ENCODE results near the gene BRD9.
"Not testable (repeated sequence)": the region's sequence is repeated elsewhere in the genome, so short reads cannot be mapped to it uniquely, and the experiment has no call there.

BRD9 gene

DNA sequence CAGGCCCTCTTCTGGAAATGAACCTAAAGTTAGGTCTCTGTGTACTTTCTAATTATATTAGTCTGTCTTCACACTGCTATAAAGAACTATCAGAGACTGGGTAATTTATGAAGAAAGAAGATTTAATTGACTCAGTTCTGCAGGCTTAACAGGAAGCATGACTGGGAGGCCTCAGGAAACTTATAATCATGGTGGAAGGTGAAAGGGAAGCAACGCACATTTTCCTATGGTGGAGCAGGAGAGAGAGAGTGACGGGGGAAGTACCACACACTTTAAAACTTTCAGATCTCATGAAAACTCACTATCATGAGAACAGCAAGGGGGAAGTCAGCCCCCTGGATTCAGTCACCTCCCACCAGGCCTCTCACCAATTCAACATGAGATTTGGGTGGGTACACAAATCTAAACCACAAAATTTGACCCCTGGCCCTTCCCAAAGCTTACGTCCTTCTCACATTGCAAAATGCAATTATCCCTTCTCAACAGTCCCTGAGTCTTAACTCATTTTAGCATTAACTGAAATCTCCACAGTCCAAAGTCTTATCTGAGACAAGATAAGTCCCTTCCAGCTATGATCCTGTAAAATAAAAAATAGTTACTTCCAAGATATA is 40.8 kb upstream of the BRD9 start:
- no peak for TF ChIP-seq ELF4 (IDR thresholded peaks at IDR 0.05)
- TF ChIP-seq ZNF384 (IDR thresholded peaks at IDR 0.05), result no peak
- no peak for TF ChIP-seq NFRKB (IDR thresholded peaks at IDR 0.05)
- no peak for TF ChIP-seq FOXA1 (IDR thresholded peaks at IDR 0.05)
- no peak for TF ChIP-seq LEF1 (IDR thresholded peaks at IDR 0.05; ENCODE audit: borderline replicate concordance)
- no peak for TF ChIP-seq SUZ12 (IDR thresholded peaks at IDR 0.05)
- TF ChIP-seq FOXM1 (IDR thresholded peaks at IDR 0.05; ENCODE audit: borderline replicate concordance), result no peak
- TF ChIP-seq, protein P1, sequence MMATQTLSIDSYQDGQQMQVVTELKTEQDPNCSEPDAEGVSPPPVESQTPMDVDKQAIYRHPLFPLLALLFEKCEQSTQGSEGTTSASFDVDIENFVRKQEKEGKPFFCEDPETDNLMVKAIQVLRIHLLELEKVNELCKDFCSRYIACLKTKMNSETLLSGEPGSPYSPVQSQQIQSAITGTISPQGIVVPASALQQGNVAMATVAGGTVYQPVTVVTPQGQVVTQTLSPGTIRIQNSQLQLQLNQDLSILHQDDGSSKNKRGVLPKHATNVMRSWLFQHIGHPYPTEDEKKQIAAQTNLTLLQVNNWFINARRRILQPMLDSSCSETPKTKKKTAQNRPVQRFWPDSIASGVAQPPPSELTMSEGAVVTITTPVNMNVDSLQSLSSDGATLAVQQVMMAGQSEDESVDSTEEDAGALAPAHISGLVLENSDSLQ (IDR thresholded peaks at IDR 0.05), result no peak

DNA sequence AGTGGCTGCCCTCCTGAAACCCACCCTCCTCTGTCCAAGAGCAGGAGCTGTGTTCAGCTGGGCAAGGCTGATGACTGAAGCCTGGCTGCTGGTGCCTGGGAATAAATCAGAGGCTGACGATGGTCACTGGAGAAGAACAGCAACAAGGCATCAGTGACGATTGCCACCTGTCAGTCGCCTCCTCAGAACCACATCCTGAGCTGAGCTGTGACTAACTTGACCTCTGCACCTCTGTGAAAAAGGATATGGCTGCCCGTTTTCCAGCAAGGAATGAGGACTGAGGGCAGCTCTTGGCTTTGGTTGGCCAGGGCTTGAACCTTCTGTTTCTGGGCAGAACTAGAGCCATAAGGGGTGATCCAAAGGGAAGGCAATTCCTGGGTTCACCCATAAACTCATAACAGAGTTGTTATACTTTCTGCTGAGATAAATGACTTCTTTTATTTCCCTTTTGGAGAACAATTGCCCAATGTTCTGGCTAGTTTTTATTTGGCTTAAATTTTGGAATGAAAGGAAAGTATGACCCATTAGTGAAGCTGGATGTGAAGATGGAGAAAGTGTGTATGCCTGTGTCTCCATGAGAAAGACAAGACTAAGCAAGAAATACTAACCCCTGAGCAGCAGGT is 40.1 kb upstream of the BRD9 start:
- no peak for DNase-seq (ENCODE audit: extremely low spot score)
- ChIA-PET POLR2A (no interaction called here), CTCF (interaction anchor here (1.0 to 2.8 kb wide), 2 partner anchors 9 to 13 kb away, joined by 3 to 9 read pairs; no protein-coding TSS in a partner anchor)
- no peak for TF ChIP-seq HDGF (IDR thresholded peaks at IDR 0.05; ENCODE audit: borderline replicate concordance)
- TF ChIP-seq SP1 (IDR thresholded peaks at IDR 0.05), result no peak
- no peak for TF ChIP-seq ELF4 (IDR thresholded peaks at IDR 0.05)
- no peak for TF ChIP-seq BHLHE40 (IDR thresholded peaks at IDR 0.05; ENCODE audit: borderline replicate concordance)
- no peak for TF ChIP-seq FOXK2 (IDR thresholded peaks at IDR 0.05)
- no peak for TF ChIP-seq LEF1 (IDR thresholded peaks at IDR 0.05; ENCODE audit: borderline replicate concordance)
- TF ChIP-seq SUZ12 (IDR thresholded peaks at IDR 0.05), result no peak

More for the DNA sequence above, 40.8 kb upstream of the BRD9 start:
- DNase-seq (ENCODE audit: extremely low spot score), result no peak
- CTCF ChIA-PET, result interaction anchor here (0.7 to 2.8 kb wide), 2 partner anchors 10 to 241 kb away, joined by 5 to 9 read pairs; no protein-coding TSS in a partner anchor
- POLR2A ChIA-PET, result no interaction called here

DNA sequence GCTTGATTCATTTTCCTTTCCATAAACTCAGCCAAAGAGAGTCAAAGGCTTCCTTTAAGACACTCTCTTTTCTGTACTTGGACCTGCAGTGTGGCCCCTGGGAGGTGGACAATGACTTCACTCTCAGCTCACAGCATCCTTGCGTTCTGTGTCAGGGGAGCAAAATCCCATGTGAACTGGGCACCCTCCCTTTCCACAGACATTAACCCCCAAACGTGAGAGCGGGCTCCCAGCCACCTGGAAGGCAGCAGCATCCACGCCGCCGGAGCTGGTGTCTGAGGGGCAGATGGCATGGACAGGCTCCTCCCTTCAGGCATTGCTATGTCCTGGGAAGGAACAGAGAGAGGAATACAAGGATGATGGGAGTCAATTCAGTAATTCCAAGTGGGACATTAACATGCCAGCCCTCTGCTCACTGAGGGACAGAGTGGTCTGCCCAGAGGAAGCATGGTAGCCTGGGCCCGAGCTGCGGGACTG is 39.6 kb upstream of the BRD9 start:
- CTCF ChIA-PET, result interaction anchor here (0.9 to 2.8 kb wide), 3 partner anchors 8 to 242 kb away, joined by 3 to 9 read pairs (median 3); no protein-coding TSS in a partner anchor
- no peak for TF ChIP-seq NFRKB (IDR thresholded peaks at IDR 0.05)
- TF ChIP-seq BHLHE40 (IDR thresholded peaks at IDR 0.05; ENCODE audit: borderline replicate concordance), result no peak
- TF ChIP-seq ZNF384 (IDR thresholded peaks at IDR 0.05), result no peak
- no peak for TF ChIP-seq LEF1 (IDR thresholded peaks at IDR 0.05; ENCODE audit: borderline replicate concordance)
- no peak for TF ChIP-seq SP1 (IDR thresholded peaks at IDR 0.05)
- no peak for TF ChIP-seq HDGF (IDR thresholded peaks at IDR 0.05; ENCODE audit: borderline replicate concordance)
- TF ChIP-seq ELF4 (IDR thresholded peaks at IDR 0.05), result no peak
- no peak for TF ChIP-seq FOXK2 (IDR thresholded peaks at IDR 0.05)
- TF ChIP-seq TARDBP (IDR thresholded peaks at IDR 0.05), result no peak
- TF ChIP-seq ARNT (IDR thresholded peaks at IDR 0.05), result no peak
- no peak for TF ChIP-seq L3MBTL2 (conservative IDR thresholded peaks at IDR 0.05)
- TF ChIP-seq, protein P1 (IDR thresholded peaks at IDR 0.05), result no peak
- TF ChIP-seq FOXA1 (IDR thresholded peaks at IDR 0.05), result no peak
- no peak for TF ChIP-seq FOXM1 (IDR thresholded peaks at IDR 0.05; ENCODE audit: borderline replicate concordance)
- no peak for TF ChIP-seq SUZ12 (IDR thresholded peaks at IDR 0.05)
- TF ChIP-seq CTBP1 (IDR thresholded peaks at IDR 0.05; ENCODE audit: borderline replicate concordance), result no peak
- POLR2A ChIA-PET, result no interaction called here
- DNase-seq (ENCODE audit: extremely low spot score), result no peak

DNA sequence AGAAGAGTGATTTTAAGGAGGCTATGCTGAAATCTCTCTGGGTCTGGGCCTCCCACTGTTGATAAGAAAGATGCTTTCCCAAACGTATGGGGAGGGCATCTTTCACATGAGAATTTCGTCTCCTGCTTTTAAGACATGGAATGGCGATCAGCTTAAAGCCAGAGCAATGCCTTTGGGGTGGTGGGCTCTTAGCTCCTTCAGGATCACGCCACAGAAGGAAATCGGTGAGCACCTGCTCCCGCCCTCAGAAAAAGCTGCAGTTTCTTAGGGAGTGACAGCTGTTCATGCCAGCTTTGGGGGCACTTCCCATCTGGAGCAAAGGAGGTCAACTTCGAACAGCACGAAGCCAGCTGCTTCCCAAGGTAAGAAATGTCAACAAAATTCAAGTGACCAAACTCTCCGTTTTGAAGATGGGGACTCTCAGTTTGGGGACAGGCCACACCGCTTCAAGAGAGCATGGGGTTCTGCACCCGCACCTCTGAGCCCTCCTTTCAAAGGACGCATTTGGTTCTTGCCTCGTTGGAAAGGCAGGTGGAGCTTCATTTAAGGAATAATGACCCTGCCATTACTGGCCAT is 39.1 kb upstream of the BRD9 start:
- no peak for TF ChIP-seq HDGF (IDR thresholded peaks at IDR 0.05; ENCODE audit: borderline replicate concordance)
- no peak for TF ChIP-seq ARNT (IDR thresholded peaks at IDR 0.05)
- no peak for TF ChIP-seq NFRKB (IDR thresholded peaks at IDR 0.05)
- TF ChIP-seq FOXM1 (IDR thresholded peaks at IDR 0.05; ENCODE audit: borderline replicate concordance), result no peak
- TF ChIP-seq ZNF384 (IDR thresholded peaks at IDR 0.05), result no peak
- TF ChIP-seq FOXA1 (IDR thresholded peaks at IDR 0.05), result no peak
- no peak for TF ChIP-seq ELF4 (IDR thresholded peaks at IDR 0.05)
- TF ChIP-seq SUZ12 (IDR thresholded peaks at IDR 0.05), result no peak
- POLR2A ChIA-PET, result no interaction called here
- CTCF ChIA-PET, result interaction anchor here (0.9 to 2.8 kb wide), 3 partner anchors 8 to 242 kb away, joined by 3 to 9 read pairs (median 3); no protein-coding TSS in a partner anchor
- DNase-seq (ENCODE audit: extremely low spot score), result no peak

DNA sequence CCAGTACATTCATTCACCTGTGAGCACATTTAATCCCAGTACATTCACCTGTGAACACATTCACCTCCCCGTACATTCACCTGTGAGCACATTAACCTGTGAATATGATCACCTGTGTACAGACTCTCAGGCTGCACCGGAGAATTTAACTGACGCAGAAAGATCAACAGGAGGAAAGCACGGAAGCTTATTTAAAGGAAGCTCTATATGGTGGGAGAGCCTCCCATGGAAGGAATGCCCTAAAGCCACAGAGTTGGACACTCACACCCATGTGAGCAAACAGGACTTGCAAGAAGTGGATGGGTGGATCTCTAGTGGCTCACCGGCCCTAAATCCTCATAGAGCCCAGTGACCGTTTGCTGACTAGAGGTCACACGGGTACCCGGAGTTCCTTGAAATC is 38.3 kb upstream of the BRD9 start:
- TF ChIP-seq ARNT (IDR thresholded peaks at IDR 0.05) (no peak), ELF4 (IDR thresholded peaks at IDR 0.05) (no peak), BHLHE40 (IDR thresholded peaks at IDR 0.05; ENCODE audit: borderline replicate concordance) (no peak), FOXA1 (IDR thresholded peaks at IDR 0.05) (no peak)
- ChIA-PET POLR2A (no interaction called here), CTCF (no interaction called here)
- no peak for DNase-seq (ENCODE audit: extremely low spot score)

DNA sequence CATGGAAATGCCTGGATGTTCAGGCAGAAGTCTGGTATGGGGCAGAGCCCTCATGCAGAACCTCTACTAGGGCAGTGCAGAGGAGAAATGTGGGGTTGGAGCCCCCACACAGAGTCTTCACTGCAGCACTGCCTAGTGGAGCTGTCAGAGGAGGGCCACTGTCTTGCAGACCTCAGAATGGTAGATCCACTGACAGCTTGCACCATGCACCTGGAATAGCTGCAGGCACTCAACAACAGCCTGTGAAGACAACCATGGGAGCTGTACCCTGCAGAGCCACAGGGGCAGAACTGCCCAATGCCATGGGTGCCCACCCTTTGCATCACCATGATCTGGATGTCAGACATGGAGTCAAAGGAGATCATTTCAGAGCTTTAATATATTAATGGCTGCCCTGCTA is 37.0 kb upstream of the BRD9 start:
- CTCF ChIA-PET, result no interaction called here
- no peak for DNase-seq (ENCODE audit: extremely low spot score)
- POLR2A ChIA-PET, result no interaction called here
- no peak for TF ChIP-seq FOXA1 (IDR thresholded peaks at IDR 0.05)
- TF ChIP-seq SP1 (IDR thresholded peaks at IDR 0.05), result no peak
- no peak for TF ChIP-seq FOXK2 (IDR thresholded peaks at IDR 0.05)
- no peak for TF ChIP-seq HDGF (IDR thresholded peaks at IDR 0.05; ENCODE audit: borderline replicate concordance)
- TF ChIP-seq ARNT (IDR thresholded peaks at IDR 0.05), result no peak
- no peak for TF ChIP-seq LEF1 (IDR thresholded peaks at IDR 0.05; ENCODE audit: borderline replicate concordance)
- TF ChIP-seq ZNF384 (IDR thresholded peaks at IDR 0.05), result no peak
- no peak for TF ChIP-seq BHLHE40 (IDR thresholded peaks at IDR 0.05; ENCODE audit: borderline replicate concordance)
- TF ChIP-seq, protein P1 (IDR thresholded peaks at IDR 0.05), result no peak
- no peak for TF ChIP-seq NFRKB (IDR thresholded peaks at IDR 0.05)
- no peak for TF ChIP-seq CTBP1 (IDR thresholded peaks at IDR 0.05; ENCODE audit: borderline replicate concordance)
- no peak for TF ChIP-seq TARDBP (IDR thresholded peaks at IDR 0.05)
- TF ChIP-seq FOXM1 (IDR thresholded peaks at IDR 0.05; ENCODE audit: borderline replicate concordance), result no peak
- TF ChIP-seq L3MBTL2 (conservative IDR thresholded peaks at IDR 0.05), result no peak

DNA sequence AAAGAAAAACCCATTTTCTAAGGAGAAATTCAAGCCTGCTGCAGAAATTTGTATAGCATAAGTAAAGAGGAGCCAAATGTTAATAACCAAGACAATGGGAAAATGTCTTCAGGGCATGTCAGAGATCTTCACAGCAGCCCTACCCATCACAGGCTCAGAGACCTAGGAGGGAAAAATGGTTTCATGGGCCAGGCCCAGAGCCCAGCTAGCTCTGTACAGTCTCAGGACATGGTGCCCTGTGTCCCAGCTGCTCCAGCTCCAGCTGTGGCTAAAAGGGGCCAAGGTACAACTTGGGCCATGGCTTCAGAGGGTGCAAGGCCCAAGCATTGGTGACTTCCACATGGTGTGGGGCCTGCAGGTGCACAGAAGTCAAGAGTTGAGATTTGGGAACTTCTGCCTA is 36.6 kb upstream of the BRD9 start:
- DNase-seq (ENCODE audit: extremely low spot score); POLR2A ChIA-PET; CTCF ChIA-PET: not testable (repeated sequence)

All from HEK293T (cell line).